HG03045 (cell line): ENCODE data around the gene AREG.

Experiments
- ATAC-seq: cut with Tn5 transposase; IDR thresholded peaks from one replicate; pipeline ENCODE4 v1.9.1; 2021; ENCODE audit warnings: mild to moderate bottlenecking, moderate library complexity; ENCODE audit not compliant: unreplicated experiment

Gene AREG

DNA sequence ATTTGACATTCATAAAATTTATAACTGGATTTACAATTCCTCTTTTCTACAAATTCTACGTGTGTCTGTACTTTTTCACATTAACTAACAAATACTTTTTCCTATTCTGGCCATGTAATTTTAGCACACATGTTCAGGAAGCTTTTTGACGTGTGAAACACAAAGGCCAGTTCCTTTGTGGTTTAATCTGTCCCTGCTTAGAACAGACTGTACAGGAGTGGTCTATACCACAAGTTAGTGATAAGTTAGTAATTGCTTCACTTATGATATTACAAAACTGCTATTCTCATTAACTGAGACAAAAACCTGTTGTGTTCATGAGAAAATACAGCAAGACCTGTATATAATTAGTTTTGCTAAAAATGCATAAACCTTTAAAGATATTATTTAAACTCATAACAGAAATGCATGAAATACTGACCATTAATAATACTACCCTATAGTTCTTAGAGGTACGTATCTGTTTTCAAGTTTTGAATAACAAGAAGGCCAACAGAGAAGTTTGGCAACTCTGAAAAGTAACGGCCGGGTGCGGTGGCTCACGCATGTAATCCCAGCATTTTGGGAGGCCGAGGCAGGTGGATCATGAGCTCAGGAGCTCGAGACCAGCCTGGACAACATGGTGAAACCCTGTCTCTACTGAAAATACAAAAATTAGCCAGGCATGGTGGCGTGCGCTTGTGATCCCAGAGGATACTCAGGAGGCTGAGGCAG is 13.7 kb upstream of the AREG start:
- no peak for ATAC-seq

DNA sequence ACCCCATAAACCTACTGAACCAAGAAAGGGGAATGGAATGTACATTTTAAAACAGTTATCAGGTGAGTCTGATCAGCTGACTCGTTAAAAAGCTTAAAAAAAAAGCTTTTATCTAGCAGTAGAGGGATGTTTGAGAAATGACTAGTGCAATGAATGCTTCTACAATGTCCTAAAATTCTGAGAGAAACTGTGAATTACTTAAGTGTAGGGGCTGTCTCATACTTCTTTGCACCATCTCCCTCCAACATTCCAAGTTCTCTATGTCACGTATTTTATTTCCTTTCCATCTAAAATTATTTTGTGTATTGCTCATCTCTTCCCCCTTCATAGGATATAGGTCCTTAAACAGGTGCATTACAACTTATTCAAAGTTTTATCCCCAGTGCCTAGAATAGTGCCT is 11.9 kb upstream of the AREG start:
- ATAC-seq: no peak

DNA sequence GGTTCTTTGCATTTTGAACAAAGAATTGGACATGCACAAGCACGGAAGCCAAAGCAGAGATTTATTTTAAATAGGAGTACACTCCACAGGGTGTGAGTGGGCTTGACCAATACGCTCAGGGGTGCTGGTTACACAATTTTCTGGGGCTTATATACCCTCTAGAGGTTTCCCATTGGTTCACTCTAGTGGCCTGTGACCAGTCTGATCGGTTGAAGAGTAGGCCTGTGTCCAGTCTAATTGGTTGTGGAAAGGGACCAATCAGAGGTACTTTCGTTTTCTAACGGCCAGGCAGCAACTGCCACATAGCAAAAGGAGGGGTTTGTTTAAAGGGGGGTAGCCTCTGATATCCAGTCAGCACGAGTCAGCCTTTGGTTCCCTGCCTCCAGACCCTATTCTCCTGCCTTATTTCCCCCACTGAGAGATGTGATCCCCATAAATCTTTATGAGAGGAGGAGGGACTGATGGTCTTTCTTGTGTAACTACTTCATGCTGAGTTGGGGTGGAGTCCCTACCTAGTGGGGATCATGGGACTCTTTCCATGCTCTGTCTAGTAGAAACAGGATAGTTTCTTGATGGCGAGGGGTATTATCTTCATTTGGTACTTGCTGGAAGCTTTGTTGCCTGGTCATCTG is 11.3 kb upstream of the AREG start:
- no peak for ATAC-seq

DNA sequence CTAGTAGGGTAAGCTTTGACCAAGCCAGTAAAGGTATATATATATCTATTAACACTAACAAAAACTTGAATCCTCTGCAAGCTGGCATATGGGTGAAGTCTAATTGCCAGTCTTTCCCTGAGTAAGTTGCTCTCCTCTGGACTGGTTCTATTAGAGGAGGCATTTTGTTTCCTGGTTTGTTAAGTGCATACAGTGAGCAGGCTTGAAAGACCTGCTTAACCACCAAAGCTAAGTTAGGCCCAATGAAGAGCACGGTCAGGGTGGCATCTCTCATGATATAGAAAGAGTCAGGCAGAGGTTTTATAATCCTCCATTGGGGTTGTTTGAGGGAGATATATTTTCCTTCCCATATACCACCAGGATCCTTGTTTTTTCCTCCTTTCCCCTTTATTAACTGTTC is 9.6 kb upstream of the AREG start:
- ATAC-seq: no peak

DNA sequence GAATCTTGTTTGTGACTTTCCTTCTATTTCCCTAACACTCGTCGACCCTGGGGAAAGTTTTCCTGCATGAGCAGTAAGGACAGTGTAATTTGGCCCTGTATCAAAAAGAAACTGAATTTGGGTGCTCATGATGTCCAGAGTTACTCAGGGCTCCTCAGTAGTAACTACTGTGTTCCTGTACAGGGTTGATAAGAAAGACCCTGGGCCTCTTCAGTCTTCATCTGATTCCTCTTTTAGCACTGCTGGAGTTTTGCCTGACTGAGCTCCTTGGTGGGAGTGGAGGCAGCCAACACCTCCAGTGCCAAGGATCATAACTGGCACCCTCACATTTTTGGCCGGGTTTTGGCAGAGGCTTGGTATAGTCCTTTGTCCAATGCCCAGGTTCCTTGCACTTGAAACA is 7.1 kb upstream of the AREG start:
- ATAC-seq: no peak

DNA sequence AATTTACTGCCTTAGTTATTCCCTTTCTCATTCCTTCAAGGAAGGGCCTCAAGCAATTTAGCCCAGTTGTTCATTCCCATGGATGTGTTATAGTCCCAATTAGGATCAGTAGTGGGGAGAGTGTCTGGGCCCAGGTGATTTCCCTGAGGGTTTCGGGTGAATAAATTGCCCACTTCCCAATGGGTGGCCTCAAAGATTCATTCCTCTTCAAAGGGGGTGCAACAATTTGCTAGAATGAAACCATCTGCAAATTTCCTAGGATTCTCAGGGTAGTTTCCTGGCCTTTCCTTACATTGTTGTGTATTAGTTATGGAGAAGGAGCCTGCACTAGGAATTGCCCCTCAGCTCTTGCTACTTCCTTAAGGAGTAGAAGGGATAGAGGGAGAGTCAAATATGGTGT is 6.3 kb upstream of the AREG start:
- no peak for ATAC-seq

DNA sequence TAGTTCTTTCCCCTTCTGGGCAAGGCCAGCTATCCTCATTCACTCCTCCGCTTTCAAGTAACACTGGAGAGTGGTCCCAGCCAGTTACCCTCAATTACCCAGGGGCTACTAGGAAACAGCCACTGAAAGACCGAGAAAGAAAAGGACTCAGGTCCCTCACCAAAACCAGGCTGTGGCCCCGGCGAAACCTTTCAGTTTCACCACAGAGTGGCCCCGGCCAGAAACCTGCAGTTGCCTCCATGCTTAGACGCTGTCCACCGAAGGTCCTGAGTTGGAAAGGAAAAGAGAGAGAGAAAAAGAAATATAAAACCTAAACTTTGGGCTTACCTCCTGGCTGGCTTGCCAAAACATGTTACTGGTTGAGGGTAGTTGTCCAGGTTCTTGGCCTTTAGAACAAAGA is 5.0 kb upstream of the AREG start:
- no peak for ATAC-seq

DNA sequence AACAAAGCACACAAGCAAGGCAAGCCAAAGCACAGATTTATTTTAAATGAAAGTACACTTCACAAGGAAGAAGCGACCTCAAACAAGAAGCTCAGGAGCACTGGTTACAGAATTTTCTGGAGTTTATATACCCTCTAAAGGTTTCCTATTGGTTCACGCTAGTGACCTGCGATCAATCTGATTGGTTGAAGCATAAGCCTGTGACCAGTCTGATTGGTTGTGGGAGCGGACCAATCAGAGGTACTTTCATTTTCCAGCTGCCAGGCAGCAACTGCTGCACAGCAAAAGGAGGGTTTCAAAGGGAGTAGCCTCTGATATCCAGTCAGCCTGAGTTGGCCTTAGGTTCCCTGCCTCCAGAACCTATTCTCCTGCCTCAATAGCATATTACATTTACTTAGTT is 4.6 kb upstream of the AREG start:
- no peak for ATAC-seq

DNA sequence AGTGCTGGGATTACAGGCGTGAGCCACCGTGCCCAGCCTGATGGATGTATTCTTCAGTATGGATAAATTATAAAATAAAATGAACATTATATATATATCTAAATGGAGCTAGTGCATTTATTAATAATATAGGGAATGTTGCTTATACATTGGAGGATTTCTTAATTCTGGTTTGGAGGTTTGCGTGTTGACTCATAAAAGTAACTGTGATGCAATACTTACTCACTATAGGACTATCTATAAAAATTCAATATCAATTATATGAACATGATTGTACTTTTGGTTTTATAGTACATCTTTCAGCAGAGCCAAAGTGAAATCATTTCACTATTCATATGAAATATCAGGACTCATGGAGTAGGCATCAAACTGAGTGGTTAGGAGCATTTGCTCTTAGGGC is 3.2 kb upstream of the AREG start:
- ATAC-seq: no peak

DNA sequence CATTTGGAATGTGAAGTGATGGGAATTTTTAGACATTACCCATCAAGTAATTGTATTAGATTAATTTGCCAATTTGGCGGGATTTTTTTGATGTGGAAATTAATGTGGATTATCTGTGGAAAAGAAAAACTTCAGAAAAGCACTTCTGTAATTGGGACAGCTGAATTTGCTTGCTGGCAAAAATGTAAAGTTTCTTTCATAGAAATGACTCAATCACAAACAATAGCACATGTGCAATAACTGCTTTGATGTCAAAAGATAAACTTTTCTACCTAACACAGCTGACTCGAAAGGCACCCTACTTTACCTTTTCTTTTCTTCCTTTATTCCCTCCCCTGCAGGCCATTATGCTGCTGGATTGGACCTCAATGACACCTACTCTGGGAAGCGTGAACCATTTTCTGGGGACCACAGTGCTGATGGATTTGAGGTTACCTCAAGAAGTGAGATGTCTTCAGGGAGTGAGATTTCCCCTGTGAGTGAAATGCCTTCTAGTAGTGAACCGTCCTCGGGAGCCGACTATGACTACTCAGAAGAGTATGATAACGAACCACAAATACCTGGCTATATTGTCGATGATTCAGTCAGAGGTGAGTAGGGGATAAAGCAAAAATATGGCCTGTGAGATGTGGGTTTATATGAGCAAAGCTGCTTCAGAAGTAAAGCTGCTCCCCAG is 1.4 kb downstream of the AREG start:
- no peak for ATAC-seq

DNA sequence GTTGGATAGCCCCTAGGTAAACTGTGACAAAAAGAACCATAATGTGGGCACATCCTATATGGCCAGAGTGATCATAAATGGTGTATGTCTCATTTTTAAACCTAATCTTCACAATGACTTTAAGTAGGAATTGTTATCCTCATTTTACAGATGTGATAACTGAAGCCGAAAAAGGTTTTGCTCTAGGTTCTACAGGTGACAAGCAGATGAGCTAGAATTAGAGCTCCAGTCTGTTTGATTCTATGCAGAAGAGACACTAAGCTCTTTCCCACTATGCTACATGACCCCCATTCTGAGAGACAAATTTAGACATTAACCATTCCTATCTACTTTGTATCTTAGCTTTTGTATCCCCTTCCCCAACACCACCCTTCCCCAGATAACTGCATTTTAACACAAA is 2.0 kb downstream of the AREG start:
- no peak for ATAC-seq

DNA sequence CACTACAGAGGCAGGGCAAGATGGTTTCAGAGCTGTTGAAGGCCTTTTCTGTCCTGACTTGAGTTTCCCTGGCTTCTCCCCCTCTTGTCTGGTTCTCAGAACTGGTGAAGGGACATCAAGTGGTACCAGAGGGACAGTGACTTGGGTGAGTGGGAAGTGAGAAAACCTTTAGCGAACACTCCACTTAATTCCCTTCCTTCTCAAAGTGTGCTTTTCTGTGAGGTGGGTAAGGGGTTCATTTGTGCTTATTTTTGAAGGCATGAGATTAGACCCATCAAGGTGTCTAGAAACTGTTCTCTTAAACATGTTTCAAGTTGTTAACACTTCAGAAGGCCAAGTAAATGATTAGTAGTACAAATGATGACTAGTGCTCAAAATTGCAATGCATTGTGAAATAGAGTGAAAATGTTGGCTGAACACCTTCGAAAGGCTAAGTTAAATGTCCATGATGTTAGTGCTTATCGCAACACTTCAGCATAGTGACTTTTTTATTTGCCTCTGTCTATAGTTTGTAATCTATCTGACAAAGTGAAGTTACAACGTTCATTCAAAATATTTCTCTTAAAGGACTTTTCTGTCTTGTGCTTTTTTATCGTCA is 2.8 kb downstream of the AREG start:
- ATAC-seq: no peak

DNA sequence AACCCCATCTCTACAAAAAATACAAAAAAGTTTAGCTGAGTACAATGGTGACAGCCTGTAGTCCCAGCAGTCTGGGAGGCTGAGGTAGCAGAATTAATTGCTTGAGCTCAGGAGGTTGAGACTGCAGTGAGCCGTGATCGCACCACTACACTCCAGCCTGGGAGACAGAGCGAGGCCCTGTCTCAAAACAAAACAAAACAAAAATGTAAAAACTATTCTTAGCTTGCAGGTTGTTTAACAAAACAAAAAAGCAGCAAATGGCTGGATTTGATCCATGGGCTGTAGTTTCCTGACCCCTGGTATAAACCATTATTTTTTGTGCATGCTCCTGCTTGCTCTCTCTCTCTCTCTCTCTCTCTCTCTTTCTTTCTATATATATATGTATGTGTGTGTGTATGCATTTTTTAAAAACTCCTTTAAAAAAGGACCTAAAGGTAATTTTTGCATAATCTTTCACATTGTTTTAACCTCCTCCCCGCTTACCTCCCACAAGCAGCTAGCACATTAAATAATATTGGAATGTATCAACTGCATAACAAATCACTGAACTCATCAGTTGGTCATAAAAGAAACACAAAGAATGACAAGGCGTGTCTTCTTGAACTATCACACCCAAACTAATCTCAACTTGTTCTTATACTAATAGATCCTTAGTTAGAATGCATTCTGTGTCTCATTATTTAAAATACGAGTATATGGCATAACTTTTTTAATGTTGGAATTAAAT is 4.8 kb downstream of the AREG start:
- no peak for ATAC-seq

DNA sequence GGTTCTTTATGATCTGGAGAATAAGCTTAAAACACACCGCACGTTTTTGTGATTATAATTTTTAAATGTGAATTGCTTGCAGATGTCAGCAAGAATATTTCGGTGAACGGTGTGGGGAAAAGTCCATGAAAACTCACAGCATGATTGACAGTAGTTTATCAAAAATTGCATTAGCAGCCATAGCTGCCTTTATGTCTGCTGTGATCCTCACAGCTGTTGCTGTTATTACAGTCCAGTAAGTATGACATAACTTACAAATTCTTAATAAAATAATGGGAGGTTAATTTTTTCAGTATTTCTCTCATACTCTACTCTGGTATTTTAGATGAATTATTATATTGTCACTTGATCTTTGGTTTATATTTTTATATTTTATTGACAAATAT is 5.4 kb downstream of the AREG start:
- ATAC-seq: no peak

DNA sequence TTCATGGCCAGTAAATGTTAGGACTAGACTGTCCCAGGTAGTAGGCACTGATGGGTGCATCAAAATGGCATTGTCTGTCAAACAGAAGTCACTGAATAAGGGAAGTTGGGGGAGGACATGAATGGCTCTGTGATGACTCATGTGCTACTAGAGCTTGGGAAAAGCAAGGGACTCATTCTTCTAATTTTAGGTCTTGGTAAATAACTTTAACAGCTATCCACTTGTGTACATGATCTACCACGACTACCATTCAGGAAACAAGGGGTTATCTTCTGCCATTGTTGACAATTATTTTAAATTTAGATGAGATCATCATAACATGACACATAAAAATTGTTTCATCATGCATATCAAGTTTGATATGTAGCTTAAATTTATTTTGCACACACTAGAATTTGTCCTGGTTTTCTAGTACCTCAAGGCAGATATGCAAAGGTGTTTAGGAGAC is 6.3 kb downstream of the AREG start:
- ATAC-seq: no peak

DNA sequence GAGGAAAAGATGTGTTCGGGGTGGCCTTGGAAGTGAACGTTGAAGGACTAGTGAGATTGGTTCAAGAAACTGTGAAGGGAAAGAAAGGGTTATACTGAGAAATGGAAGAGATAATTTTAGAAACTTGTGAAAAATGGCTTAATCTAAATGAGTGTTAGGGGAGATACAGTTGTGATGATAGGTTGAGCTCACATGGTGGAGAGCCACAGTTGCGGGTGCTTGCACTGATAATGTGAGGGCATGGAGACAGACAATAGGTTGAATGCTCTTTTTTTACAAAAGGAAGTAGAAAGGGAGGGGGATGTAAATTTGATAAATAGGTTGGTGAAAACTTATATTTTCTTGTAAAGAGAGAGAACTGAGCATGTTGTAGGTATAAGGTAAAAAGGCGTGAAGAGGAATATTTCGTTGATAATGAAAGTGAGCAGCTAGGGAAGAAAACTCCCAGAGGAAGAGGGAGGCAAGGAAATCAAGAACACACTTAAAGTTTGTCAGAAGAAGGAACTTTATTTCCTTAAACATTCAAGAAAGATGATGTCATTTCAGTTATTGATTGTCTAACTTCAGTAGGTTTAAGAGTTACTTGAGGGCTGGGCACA is 8.2 kb downstream of the AREG start:
- ATAC-seq: no peak

DNA sequence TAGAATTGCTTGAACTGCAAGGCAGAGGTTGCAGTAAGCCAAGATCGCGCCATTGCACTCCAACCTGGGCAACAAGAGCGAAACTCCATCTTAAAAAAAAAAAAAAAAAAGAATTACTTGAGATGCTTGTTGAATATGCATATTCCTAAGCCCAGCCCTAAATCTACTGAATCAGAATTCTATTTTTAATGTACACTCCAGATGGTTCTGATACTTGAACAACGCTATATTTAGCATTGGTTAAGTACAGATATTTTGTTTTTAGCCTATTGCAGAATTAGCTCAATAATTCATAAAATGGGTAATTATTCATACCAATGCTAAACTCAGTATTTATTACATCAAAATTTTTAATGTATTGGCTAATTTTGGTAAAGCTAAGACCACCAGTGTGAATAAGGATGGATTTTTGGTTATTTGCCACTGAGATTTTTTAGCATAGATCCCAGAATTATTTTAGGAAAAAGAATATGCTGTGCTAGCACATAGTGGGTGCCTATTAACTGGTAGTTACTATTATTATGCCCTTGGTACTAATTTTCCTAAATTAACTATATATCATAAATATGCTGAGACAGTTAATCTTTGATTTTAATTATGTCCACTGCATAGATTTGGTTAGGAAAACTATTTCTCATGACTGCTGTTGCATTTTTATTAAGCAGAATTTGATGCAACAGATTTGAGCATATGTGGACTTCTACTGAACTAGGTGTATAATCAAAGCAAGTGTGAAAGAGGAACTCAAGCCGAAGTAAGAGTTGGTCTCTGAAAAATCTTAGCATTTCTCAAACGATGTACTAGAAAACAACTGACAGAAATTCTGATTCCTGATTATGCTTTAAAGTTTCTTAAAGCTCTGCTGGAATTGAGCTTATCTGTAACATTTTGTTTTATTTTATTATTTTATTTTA is 9.2 kb downstream of the AREG start:
- ATAC-seq: no peak

DNA sequence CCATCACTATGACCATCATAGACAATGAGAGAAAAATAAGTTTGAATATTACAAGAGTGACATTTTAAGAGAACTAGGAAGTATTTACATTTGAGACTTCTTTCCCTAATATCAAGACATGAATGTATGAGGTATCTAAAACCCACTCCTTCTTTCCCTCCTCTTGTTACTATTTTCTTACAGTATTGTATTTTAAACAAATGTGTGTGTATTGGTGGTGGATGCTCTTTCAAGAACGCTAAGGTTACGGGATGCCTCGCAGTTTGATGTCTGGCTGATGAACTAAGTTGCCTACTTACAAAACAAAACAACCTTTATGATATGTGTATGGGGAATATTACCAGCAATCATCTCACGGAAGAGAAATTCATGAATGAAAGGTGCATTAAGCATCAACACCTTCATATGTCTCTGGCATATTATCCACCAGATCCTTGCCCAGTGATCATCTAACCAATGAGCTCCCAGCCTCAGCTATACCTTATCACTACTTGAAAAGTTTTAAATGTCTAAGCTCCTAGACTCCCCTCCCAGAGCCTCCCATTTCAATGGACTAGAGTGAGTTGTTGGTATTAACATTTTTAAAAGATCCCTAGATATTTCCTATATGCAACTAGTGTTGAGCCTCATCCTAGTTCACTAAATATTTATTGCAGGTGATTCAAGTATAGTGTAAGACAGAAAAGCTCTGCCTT is 10.6 kb downstream of the AREG start:
- no peak for ATAC-seq

DNA sequence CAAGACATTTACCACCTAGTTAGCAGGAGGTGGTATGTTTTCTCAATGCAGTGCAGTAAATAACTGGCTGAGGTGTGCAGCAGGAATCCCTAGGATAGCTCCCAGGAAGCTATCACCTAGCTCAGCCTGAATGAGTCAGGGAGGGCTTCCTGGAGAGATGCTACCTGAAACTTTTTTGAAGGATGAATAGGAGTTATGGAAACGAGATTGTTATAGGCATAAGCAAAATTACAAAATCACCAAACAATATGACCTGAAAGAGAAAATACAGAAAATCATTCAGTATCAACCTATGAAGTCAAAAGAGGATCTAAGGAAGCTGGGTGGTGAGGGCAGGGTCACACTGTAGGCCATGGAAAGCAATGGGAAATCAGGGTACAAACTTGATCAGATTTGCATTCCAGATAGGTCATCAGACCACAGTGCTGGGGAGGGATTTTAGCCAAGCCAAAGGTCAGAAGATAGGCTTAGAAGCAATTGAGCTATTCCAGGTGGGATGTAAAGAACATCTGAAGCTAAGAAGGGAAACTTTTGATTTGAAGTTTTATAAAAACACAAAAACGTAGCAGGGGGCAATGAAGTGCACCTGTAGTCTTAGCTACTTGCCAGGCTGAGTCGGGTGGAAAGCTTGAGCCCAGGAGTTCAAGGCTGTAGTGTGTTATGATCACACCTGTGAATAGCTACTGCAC is 11.3 kb downstream of the AREG start:
- no peak for ATAC-seq
